ENCODE results near the gene EGLN1. TPM values are rescaled to one million over a fixed set of nuclear protein-coding genes. Genes with fewer than 3 reads are reported as not detected.

Gene EGLN1
- total and polyA plus RNA-seq, 10 of the 15 experiments (the other 5 are each of a cell fraction or from before 2014, with no cell fraction given) = 2.4 to 46.6 (median 8.7) TPM

GRCh38 chr1:231337472-231338269, 84.4 kb downstream of the EGLN1 start, which contains the start of gene EXOC8 (continued):
- TF ChIP-seq IRF5 (IDR thresholded peaks at IDR 0.05; ENCODE audit: borderline replicate concordance) (peak; percentile 86), CBX5 (IDR thresholded peaks at IDR 0.05; ENCODE audit: low read depth) (no peak)

GRCh38 chr1:231337043-231337471, 85.0 kb downstream of the EGLN1 start:
- Histone ChIP-seq H3K4me2 (ENCODE audit: control insufficient read depth, insufficient read depth) (peak overlapping the region; percentile 93), H3K9me3 (replicated peaks; ENCODE audit: control insufficient read depth, insufficient read depth, low read length) (no peaks in the 10 kb centered on the region), H4K20me1 (ENCODE audit: control insufficient read depth, insufficient read depth) (no peaks in the 10 kb centered on the region; the same call in 1 of the 2 replicates), H3K27ac (ENCODE audit: control insufficient read depth, insufficient read depth) (peak overlapping the region; percentile 95; the same call in 1 of the 2 replicates), H3K36me3 (ENCODE audit: control insufficient read depth in 2 of 2, insufficient read depth in 2 of 2, low read length in 1 of 2) (no peaks in the 10 kb centered on the region), H2AFZ (ENCODE audit: control insufficient read depth, low read depth, low read length) (peak overlapping the region; percentile 98), H3K4me3 (peak overlapping the region; percentile 91), H3K9ac (ENCODE audit: control insufficient read depth, insufficient read depth, low read length) (peak overlapping the region; percentile 91), H3K4me1 (ENCODE audit: control insufficient read depth, insufficient read depth, low read length) (peaks cover 8% of the 10 kb centered on the region), H3K79me2 (ENCODE audit: control insufficient read depth, insufficient read depth, low read length) (peaks cover 67% of the 10 kb centered on the region), H3K27me3 (replicated peaks in 1 of 2; ENCODE audit: control insufficient read depth in 2 of 2, insufficient read depth in 2 of 2, low read length in 1 of 2) (no peaks in the 10 kb centered on the region)
- in situ Hi-C loops (cut with MboI) = no loop called here
- POLR2A ChIA-PET = interaction anchor here (0.8 to 1.3 kb wide), 4 partner anchors 15 to 221 kb away, joined by 3 to 4 read pairs (median 4); no protein-coding TSS in a partner anchor
- no peak for FAIRE-seq
- DNase-seq (ENCODE audit: low read depth, low spot score) = no peak
- WGBS (ENCODE audit: insufficient coverage, insufficient replicate concordance, low lambda C conversion rate, missing lambda C conversion rate) = 5% methylated on average over 28 of the region's 32 CpGs
- RAD21 ChIA-PET (ENCODE audit: unreplicated experiment) = interaction anchor here (0.8 to 2.3 kb wide), 8 partner anchors 9 to 198 kb away, joined by 3 to 13 read pairs (median 4); no protein-coding TSS in a partner anchor
- BruUV-seq (replicated peaks) = no TSS peak
- SMC1A ChIA-PET (ENCODE audit: uncharacterized antibody, unreplicated experiment) = interaction anchor here (0.7 to 2.5 kb wide), 8 partner anchors 10 to 198 kb away, joined by 3 to 7 read pairs (median 4); no protein-coding TSS in a partner anchor
- intact Hi-C loops (cut with micrococcal nuclease; ENCODE audit: unreplicated experiment) = loop anchor here (5.0 kb wide), 1 partner anchor 95 kb away; the partner anchor contains the start of gene GNPAT
- TF ChIP-seq POLR2AphosphoS2 (IDR thresholded peaks at IDR 0.05; ENCODE audit: low read depth, low read length) = no peak
- no peak for TF ChIP-seq RAD21 (IDR thresholded peaks at IDR 0.05; ENCODE audit: insufficient read depth, low read depth, low read length)
- no peak for TF ChIP-seq SREBF2 (IDR thresholded peaks at IDR 0.05; ENCODE audit: low read length)
- TF ChIP-seq IRF4 (IDR thresholded peaks at IDR 0.05; ENCODE audit: low read depth, low read length) = no peak
- TF ChIP-seq STAT1 (conservative IDR thresholded peaks at IDR 0.05) = no peak
- TF ChIP-seq NFIC (IDR thresholded peaks at IDR 0.05; ENCODE audit: low read depth, low read length) = no peak
- no peak for TF ChIP-seq SRF (IDR thresholded peaks at IDR 0.05; ENCODE audit: low read depth in 2 of 2, low read length in 2 of 2)
- TF ChIP-seq FOXM1 (IDR thresholded peaks at IDR 0.05; ENCODE audit: low read depth, low read length) = no peak
- ATAC-seq = peak; percentile 22
- CTCF ChIA-PET = interaction anchor here (0.6 to 2.6 kb wide), 3 partner anchors 11 to 19 kb away, joined by 3 to 15 read pairs (median 3); no protein-coding TSS in a partner anchor

Measured in GM12878 (cell line).